SK-N-SH (cell line): ENCODE data around the gene GPR87. TPM values are rescaled to one million over a fixed set of nuclear protein-coding genes. Genes with fewer than 3 reads are reported as not detected.

ENCODE experiments used
- CTCF ChIA-PET: fragments of 300-600, 350-600 bp; formaldehyde crosslinking; extraction: SDS; loops from one replicate; lab custom pipeline; 2021; lab: Yijun Ruan, JAX
- POLR2A ChIA-PET: fragments of 350-600 bp; sonication (Branson Sonifier 250); formaldehyde crosslinking; extraction: SDS; loops from one replicate; lab custom pipeline; 2020; ENCODE audit warnings: antibody characterized with exemption, inconsistent platforms; lab: Yijun Ruan, JAX
- DNase-seq: peaks from one replicate; pipeline ENCODE4 v3.0.0; 2012
- H2AFZ ChIP-seq: fragments of 200-600 bp; sonication (generic); 2 replicates; pipeline ENCODE4 v1.8.1; 2016; ENCODE audit warnings: antibody characterized with exemption, mild to moderate bottlenecking, low read depth
- H3F3A ChIP-seq: fragments of 200-600 bp; sonication (generic); replicated peaks from 2 replicates; pipeline ENCODE3; 2016; ENCODE audit warnings: antibody characterized with exemption, mild to moderate bottlenecking; ENCODE audit not compliant: insufficient read depth
- H3K27ac ChIP-seq, 2 experiments: fragments of 200-500 bp in 1 of 2; fragments of 200-600 bp in 1 of 2; sonication (Bioruptor generic) in 1 of 2; sonication (generic), shearing (Covaris generic) in 1 of 2; 2 replicates each; pipeline versions ENCODE4 v1.5.1 to v1.6.1; 2014 to 2016; ENCODE audit warnings: low read depth in 2 of 2, inconsistent platforms in 1 of 2, low read length in 1 of 2, mild to moderate bottlenecking in 1 of 2, mixed read lengths in 1 of 2
- H3K27me3 ChIP-seq: fragments of 200-600 bp; sonication (generic), shearing (Covaris generic); 2 replicates; pipeline ENCODE4 v1.6.1; 2016; ENCODE audit warnings: mixed run types; ENCODE audit not compliant: insufficient read depth
- H3K36me3 ChIP-seq, 2 experiments: fragments of 200-500 bp in 1 of 2; fragments of 200-600 bp in 1 of 2; sonication (Bioruptor generic) in 1 of 2; sonication (generic) in 1 of 2; replicated peaks in 1 of 2; 2 replicates each; pipeline versions ENCODE3 to v1.5.1; 2014 to 2016; ENCODE audit warnings: low read length in 1 of 2, mild to moderate bottlenecking in 1 of 2; ENCODE audit not compliant: insufficient read depth in 2 of 2, control insufficient read depth in 1 of 2
- H3K4me1 ChIP-seq, 2 experiments: fragments of 200-500 bp in 1 of 2; fragments of 200-600 bp in 1 of 2; sonication (Bioruptor generic) in 1 of 2; sonication (generic), shearing (Covaris generic) in 1 of 2; 2 replicates each; pipeline versions ENCODE4 v1.5.1 to v1.6.1; 2014 to 2016; ENCODE audit warnings: low read depth in 1 of 2, low read length in 1 of 2, mixed run types in 1 of 2; ENCODE audit not compliant: insufficient read depth in 2 of 2, control insufficient read depth in 1 of 2
- H3K4me2 ChIP-seq: fragments of 200-600 bp; sonication (generic), shearing (Covaris generic); 2 replicates; pipeline ENCODE4 v1.6.1; 2017; ENCODE audit warnings: mixed run types
- H3K4me3 ChIP-seq, 2 experiments: fragments of 200-500 bp in 1 of 2; fragments of 200-600 bp in 1 of 2; sonication (Bioruptor generic) in 1 of 2; sonication (generic), shearing (Covaris generic) in 1 of 2; 2 replicates each; pipeline versions ENCODE4 v1.5.1 to v1.8.1; 2014 to 2016; ENCODE audit warnings: low read depth in 2 of 2, inconsistent platforms in 1 of 2, low read length in 1 of 2, mild to moderate bottlenecking in 1 of 2, mixed read lengths in 1 of 2, moderate library complexity in 1 of 2
- H3K79me2 ChIP-seq: fragments of 200-600 bp; sonication (generic); 2 replicates; pipeline ENCODE4 v1.8.1; 2017; ENCODE audit warnings: mild to moderate bottlenecking; ENCODE audit not compliant: insufficient read depth
- H3K9ac ChIP-seq: fragments of 200-600 bp; sonication (generic); 2 replicates; pipeline ENCODE4 v1.6.1; 2017; ENCODE audit warnings: mixed run types
- H3K9me2 ChIP-seq: fragments of 200-600 bp; sonication (generic); 2 replicates; pipeline ENCODE4 v1.6.1; 2017; ENCODE audit warnings: mixed run types
- H3K9me3 ChIP-seq: fragments of 200-600 bp; sonication (generic); 2 replicates; pipeline ENCODE4 v1.6.1; 2017; ENCODE audit warnings: mixed run types, mild to moderate bottlenecking, moderate library complexity
- H4K20me1 ChIP-seq: fragments of 200-600 bp; sonication (generic); 2 replicates; pipeline ENCODE4 v1.6.1; 2017; ENCODE audit warnings: mild to moderate bottlenecking, mixed run types; ENCODE audit not compliant: insufficient read depth
- CTCF ChIP-seq: fragments of 200-600 bp; sonication (generic); IDR thresholded peaks from 2 replicates; pipeline ENCODE4 v1.6.1; 2017; ENCODE audit warnings: antibody characterized with exemption, mild to moderate bottlenecking, moderate library complexity
- ELF1 ChIP-seq: IDR thresholded peaks from 2 replicates; pipeline ENCODE4 v1.4.0; 2012
- FOXJ3 ChIP-seq: sonication (generic); formaldehyde crosslinking; IDR thresholded peaks from 2 replicates; pipeline ENCODE4 v1.5.1; 2020; ENCODE audit warnings: mild to moderate bottlenecking, missing genetic modification reagents
- FOXM1 ChIP-seq: IDR thresholded peaks from 2 replicates; pipeline ENCODE4 v1.4.0; 2012; ENCODE audit warnings: low read depth, mild to moderate bottlenecking
- GABPA ChIP-seq: IDR thresholded peaks from 2 replicates; pipeline ENCODE4 v1.4.0; 2012; ENCODE audit warnings: low read depth, mild to moderate bottlenecking
- GATA2 ChIP-seq: sonication (generic); formaldehyde crosslinking; IDR thresholded peaks from 2 replicates; pipeline ENCODE4 v1.5.0; 2020; ENCODE audit warnings: mild to moderate bottlenecking, missing genetic modification reagents
- IRF3 ChIP-seq: fragments of 150-350 bp; IDR thresholded peaks from 2 replicates; pipeline ENCODE4 v1.6.1; 2016; ENCODE audit warnings: mild to moderate bottlenecking, low read depth, low read length
- MEF2A ChIP-seq: IDR thresholded peaks from 2 replicates; pipeline ENCODE4 v1.4.0; 2012; ENCODE audit warnings: low read depth, borderline replicate concordance
- MXI1 ChIP-seq: IDR thresholded peaks from 2 replicates; pipeline ENCODE4 v1.6.1; 2012; ENCODE audit warnings: mild to moderate bottlenecking, low read depth, low read length, improper control_type of control experiment
- NRF1 ChIP-seq: IDR thresholded peaks from 2 replicates; pipeline ENCODE4 v1.6.1; 2012; ENCODE audit warnings: low read depth, mild to moderate bottlenecking, low read length
- POLR2AphosphoS5 ChIP-seq: IDR thresholded peaks from 2 replicates; pipeline ENCODE4 v1.6.1; 2012; ENCODE audit warnings: low read depth, low read length
- RAD21 ChIP-seq: IDR thresholded peaks from 2 replicates; pipeline ENCODE4 v1.6.1; 2012; ENCODE audit warnings: mild to moderate bottlenecking, low read length
- RCOR1 ChIP-seq: fragments of 150-350 bp; IDR thresholded peaks from 2 replicates; pipeline ENCODE4 v1.6.1; 2017; ENCODE audit warnings: antibody characterized with exemption, low read length
- RXRA ChIP-seq: IDR thresholded peaks from 2 replicates; pipeline ENCODE4 v1.4.0; 2012; ENCODE audit warnings: low read depth, mild to moderate bottlenecking, borderline replicate concordance
- SIN3A ChIP-seq: IDR thresholded peaks from 2 replicates; pipeline ENCODE4 v1.6.1; 2012; ENCODE audit warnings: low read depth, mild to moderate bottlenecking, low read length, moderate library complexity, borderline replicate concordance
- SMC3 ChIP-seq: IDR thresholded peaks from 2 replicates; pipeline ENCODE4 v1.6.1; 2012; ENCODE audit warnings: low read depth, low read length, improper control_type of control experiment
- USF1 ChIP-seq: IDR thresholded peaks from 2 replicates; pipeline ENCODE4 v1.4.0; 2012; ENCODE audit warnings: low read depth, borderline replicate concordance
- YY1 ChIP-seq: IDR thresholded peaks from 2 replicates; pipeline ENCODE4 v1.4.0; 2012; ENCODE audit warnings: low read depth, mild to moderate bottlenecking
- WGBS: methylation state at CpG from one replicate; pipeline ENCODE4 v1.1.6; 2017; ENCODE audit warnings: low lambda C conversion rate; 5-methylcytosine and 5-hydroxymethylcytosine counted together
- polyA plus RNA-seq, 3 experiments: library from polyadenylated mRNA; depleted of rRNA; stranded (reverse); fragments of >200 nt; gene quantifications; 2 replicates each; pipeline ENCODE4 v1.2.3, GENCODE V29; 2012
- TF ChIP-seq, protein P1 (sequence below): IDR thresholded peaks from 2 replicates; pipeline ENCODE4 v1.4.0; 2012; ENCODE audit warnings: low read depth, borderline replicate concordance
- TF ChIP-seq, protein P2 (sequence below): IDR thresholded peaks from 2 replicates; pipeline ENCODE4; 2012

GPR87 gene
- polyA plus RNA-seq, 1 of the 3 experiments (the other 2 are of a cell fraction): 2.3 TPM

GRCh38 chr3:151309566-151309965 lies 7.1 kb downstream of the GPR87 start:
- no peak for TF ChIP-seq RCOR1
- TF ChIP-seq SIN3A: no peak
- no peak for TF ChIP-seq ELF1
- no peak for TF ChIP-seq CTCF
- no peak for TF ChIP-seq MEF2A
- no peak for TF ChIP-seq RXRA
- no peak for TF ChIP-seq USF1
- TF ChIP-seq MXI1: no peak
- no peak for TF ChIP-seq FOXJ3 (CRISPR knock-in tag)
- no peak for TF ChIP-seq GABPA
- no peak for TF ChIP-seq SMC3
- TF ChIP-seq POLR2AphosphoS5: no peak
- no peak for TF ChIP-seq IRF3
- no peak for TF ChIP-seq FOXM1
- TF ChIP-seq NRF1: no peak
- no peak for TF ChIP-seq GATA2 (CRISPR knock-in tag)
- TF ChIP-seq, protein P1, sequence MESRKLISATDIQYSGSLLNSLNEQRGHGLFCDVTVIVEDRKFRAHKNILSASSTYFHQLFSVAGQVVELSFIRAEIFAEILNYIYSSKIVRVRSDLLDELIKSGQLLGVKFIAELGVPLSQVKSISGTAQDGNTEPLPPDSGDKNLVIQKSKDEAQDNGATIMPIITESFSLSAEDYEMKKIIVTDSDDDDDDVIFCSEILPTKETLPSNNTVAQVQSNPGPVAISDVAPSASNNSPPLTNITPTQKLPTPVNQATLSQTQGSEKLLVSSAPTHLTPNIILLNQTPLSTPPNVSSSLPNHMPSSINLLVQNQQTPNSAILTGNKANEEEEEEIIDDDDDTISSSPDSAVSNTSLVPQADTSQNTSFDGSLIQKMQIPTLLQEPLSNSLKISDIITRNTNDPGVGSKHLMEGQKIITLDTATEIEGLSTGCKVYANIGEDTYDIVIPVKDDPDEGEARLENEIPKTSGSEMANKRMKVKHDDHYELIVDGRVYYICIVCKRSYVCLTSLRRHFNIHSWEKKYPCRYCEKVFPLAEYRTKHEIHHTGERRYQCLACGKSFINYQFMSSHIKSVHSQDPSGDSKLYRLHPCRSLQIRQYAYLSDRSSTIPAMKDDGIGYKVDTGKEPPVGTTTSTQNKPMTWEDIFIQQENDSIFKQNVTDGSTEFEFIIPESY: no peak
- no peak for TF ChIP-seq RAD21
- TF ChIP-seq YY1: no peak
- TF ChIP-seq, protein P2, sequence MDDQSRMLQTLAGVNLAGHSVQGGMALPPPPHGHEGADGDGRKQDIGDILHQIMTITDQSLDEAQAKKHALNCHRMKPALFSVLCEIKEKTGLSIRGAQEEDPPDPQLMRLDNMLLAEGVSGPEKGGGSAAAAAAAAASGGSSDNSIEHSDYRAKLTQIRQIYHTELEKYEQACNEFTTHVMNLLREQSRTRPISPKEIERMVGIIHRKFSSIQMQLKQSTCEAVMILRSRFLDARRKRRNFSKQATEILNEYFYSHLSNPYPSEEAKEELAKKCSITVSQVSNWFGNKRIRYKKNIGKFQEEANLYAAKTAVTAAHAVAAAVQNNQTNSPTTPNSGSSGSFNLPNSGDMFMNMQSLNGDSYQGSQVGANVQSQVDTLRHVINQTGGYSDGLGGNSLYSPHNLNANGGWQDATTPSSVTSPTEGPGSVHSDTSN: no peak
- TF ChIP-seq, all 33 proteins: peak for 0
- Histone ChIP-seq H2AFZ (no peak overlapping the region), H3K9me2 (no peaks in the 10 kb centered on the region), H3K27ac (no peak overlapping the region), H3K4me1 (peaks cover 0 to 13% of the 10 kb centered on the region in 2 experiments; a peak in 2 of 4 replicates), H4K20me1 (no peaks in the 10 kb centered on the region), H3K9me3 (no peaks in the 10 kb centered on the region), H3F3A (peaks cover 18% of the 10 kb centered on the region), H3K36me3 (no peaks in the 10 kb centered on the region), H3K4me2 (no peak overlapping the region), H3K27me3 (no peaks in the 10 kb centered on the region), H3K4me3 (no peak overlapping the region), H3K9ac (no peak overlapping the region), H3K79me2 (no peaks in the 10 kb centered on the region)
- ChIA-PET POLR2A (no interaction called here), CTCF (interaction anchor here (1.1 kb wide), 1 partner anchor 141 kb away, joined by 3 read pairs; no protein-coding TSS in a partner anchor)
- 88% methylated on average over 2 of the region's 2 CpGs for WGBS
- no peak for DNase-seq
